Glomerular visceral epithelial cell (primary cell): Measurements from ENCODE around the gene MOSPD3.
A peak's percentile ranks its signal among the peaks of the same experiment; 100 is the strongest.
"Not testable (repeated sequence)": the region's sequence is repeated elsewhere in the genome, so short reads cannot be mapped to it uniquely, and the experiment has no call there.

Experiments used
- DNase-seq: peaks from one replicate; pipeline ENCODE4 v3.0.0-alpha.2; 2016; ENCODE audit errors: extremely low spot score

Gene MOSPD3

GRCh38 chr7:100611983-100612729 lies at the start of gene MOSPD3:
Gene MOSPD3 (plus strand): TSS chr7:100612540. CDS start chr7:100612792, 252 bp downstream.
- peak; percentile 99 for DNase-seq

GRCh38 chr7:100563100-100563564 lies 49.2 kb upstream of the MOSPD3 start:
- no peak for DNase-seq

- DNase-seq, result peak; percentile 57
Observed at GRCh38 chr7:100563809-100564400, 48.4 kb upstream of the MOSPD3 start.

- not testable (repeated sequence) for DNase-seq
Observed at GRCh38 chr7:100564405-100564804, 47.9 kb upstream of the MOSPD3 start.

- DNase-seq, result no peak
Observed at GRCh38 chr7:100565133-100565571, 47.2 kb upstream of the MOSPD3 start.

GRCh38 chr7:100566018-100566531 lies 46.3 kb upstream of the MOSPD3 start:
- DNase-seq, result no peak

GRCh38 chr7:100567031-100567730 lies 45.2 kb upstream of the MOSPD3 start:
- DNase-seq, result no peak

- DNase-seq, result no peak
Observed at GRCh38 chr7:100567751-100568175, 44.6 kb upstream of the MOSPD3 start.

GRCh38 chr7:100568176-100568895 lies 44.0 kb upstream of the MOSPD3 start:
- no peak for DNase-seq

- no peak for DNase-seq
Observed at GRCh38 chr7:100568896-100569844, 43.2 kb upstream of the MOSPD3 start.

- no peak for DNase-seq
Observed at GRCh38 chr7:100570954-100571828, 41.1 kb upstream of the MOSPD3 start.

GRCh38 chr7:100571829-100572116 lies 40.6 kb upstream of the MOSPD3 start:
- no peak for DNase-seq

GRCh38 chr7:100572281-100572948 lies 39.9 kb upstream of the MOSPD3 start:
- DNase-seq, result no peak

- no peak for DNase-seq
Observed at GRCh38 chr7:100572949-100573675, 39.2 kb upstream of the MOSPD3 start.

- DNase-seq, result no peak
Observed at GRCh38 chr7:100573691-100574361, 38.5 kb upstream of the MOSPD3 start, which contains the start of gene SAP25. Gene SAP25 (minus strand): TSS chr7:100573900. CDS start chr7:100573742, 158 bp downstream.

GRCh38 chr7:100574362-100575205 lies 37.8 kb upstream of the MOSPD3 start:
- no peak for DNase-seq

- DNase-seq, result no peak
Observed at GRCh38 chr7:100575206-100575631, 37.1 kb upstream of the MOSPD3 start.
